NCI-H1694 treated with DMSO at 0.1 percent for 48 hours (cell line): ENCODE results near the gene JAG2.
A peak's percentile ranks its signal among the peaks of the same experiment; 100 is the strongest.

Source experiments
- DNase-seq: peaks from one replicate; lab custom pipeline; 2025; lab: John Stamatoyannopoulos, UW

Gene JAG2

DNA sequence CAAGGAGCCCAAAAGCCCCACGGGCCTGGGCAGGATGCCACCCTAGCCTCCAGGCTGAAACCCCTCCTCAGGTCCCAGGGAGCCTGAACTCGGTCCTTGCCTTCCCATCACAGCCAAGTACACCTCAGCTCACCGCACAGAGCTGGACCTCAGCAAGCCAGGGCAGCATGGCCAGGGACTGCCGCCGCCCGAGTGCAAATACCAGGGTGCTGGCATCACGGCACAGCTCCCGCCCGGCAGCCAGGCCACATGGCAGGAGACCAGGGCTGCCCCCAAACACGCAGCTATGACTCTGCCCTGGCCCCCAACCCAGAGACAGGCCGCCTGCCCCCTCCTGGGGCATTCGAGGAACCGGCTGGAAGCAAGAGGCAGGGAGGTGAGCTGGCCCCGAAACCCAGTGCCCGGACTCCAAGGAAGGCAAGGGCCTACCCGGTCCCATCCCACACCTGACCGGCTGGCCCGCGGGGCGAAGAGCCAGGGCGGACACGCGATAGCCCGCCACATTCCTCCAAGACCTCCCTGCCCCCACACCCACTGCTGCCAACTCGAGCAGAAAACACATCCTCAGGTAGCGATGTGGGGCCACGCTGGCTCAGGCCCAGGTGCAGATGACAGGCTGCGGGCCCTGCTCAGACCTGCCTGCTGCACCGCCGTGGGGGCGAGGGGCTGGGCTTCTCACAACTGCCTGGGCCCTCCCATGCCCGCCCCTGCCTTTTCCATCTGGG is 2.7 kb downstream of the JAG2 start:
- DNase-seq: peak; percentile 34

DNA sequence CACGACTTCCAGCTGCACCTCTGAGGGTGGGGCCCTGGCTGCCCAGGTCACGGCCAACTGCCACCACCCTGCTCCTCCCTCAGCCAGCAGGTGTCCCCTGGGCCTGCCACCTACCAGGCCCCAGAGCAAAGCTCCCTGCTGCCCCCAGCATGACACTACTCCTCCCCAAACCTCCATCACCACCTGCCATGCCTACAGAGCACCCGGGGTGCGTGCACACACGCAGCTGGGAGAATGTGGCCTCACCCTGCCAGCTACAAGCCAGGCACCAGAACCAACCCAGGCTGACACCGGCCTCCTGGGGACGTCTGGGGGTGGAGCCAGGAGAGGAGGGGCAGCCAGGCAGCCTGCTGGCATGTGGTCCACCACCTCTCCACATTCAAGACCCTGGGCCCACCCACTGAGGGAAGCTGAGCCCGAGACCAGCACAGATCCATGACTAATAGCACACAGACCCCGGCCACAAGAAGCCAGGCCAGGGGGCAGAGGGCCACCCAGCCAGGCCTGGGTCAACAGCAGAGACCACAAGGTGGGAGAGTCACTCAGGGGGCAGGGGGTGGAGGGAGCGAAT is 3.4 kb downstream of the JAG2 start:
- peak; percentile 87 for DNase-seq

DNA sequence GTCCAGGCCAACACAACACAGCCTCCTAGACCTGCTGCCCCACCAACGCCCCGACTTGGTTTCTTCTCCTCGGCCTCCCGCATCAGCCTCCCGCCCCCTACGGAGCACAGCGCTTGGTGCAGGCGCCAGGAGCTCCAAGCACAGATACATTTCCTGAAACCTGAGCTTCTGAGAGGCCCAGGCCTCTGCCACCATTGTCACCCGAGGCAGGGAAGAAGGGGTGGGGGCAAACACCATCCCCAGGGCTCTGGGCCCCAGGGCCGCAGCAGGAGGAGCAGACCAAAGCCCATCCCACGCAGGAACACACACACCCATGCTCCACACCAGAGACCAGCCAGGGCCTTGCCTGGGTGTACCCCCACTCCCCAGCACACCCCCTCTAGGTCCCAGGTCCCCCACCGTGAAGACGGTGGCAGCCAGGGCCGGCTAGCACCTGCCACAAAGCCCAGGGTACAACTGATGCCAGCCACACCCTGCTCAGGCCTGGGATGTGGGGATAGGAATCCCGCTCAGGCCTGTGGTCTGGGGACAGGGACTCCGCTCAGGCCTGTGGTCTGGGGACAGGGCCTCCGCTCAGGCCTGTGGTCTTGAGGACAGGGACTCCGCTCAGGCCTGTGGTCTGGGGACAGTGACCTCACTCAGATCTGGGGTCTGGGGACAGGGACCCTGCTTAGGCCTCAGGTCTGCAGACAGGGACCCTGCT is 5.4 kb downstream of the JAG2 start:
- DNase-seq: no peak

DNA sequence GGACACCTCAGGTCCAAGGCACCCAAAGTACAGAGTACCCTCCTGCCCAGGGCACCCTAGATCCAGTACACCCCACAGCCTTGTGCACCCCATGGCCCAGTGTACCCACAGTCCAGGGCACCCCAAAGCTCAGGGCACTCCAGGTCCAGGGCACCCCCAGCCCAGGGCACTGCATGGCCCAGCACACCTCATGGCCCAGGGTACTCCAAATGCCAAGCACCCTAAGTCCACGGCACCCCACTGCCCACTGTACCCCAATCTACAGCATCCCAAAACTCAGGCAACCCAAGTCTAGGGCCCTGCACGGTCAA is 6.0 kb downstream of the JAG2 start:
- no peak for DNase-seq

DNA sequence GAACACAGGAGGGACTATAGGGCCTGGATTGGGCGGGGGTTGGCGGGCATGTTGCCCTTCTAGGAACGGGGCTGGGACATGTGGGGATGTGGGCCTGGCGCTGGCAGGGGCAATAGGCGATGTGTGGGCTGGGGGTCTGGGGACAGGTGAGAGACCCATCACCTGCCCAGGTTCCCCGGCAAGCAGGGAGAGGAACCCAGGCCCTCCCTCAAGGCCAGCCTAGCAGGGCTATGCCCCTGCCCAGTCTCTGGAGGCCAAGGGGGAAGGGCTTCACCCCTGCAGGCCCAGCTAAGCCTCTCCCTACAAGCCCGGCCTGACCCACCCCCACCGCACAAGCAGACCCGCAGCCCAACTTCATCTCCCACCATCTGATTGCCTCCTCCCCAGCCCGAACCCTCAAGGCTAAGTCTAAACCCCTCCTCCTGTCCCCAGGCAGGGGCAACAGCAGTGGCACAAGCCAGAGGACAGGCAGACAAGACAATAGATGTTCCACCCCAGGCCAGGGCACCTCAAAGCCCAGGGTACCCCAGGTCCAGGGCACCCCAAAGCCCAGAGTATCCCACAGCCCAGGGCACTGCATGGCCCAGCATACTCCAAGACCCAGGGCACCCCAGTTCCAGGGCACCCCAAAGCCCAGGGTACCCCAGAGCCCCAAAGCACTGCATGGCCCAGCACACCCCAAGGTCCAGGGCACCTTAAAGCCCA is 6.5 kb downstream of the JAG2 start:
- no peak for DNase-seq

DNA sequence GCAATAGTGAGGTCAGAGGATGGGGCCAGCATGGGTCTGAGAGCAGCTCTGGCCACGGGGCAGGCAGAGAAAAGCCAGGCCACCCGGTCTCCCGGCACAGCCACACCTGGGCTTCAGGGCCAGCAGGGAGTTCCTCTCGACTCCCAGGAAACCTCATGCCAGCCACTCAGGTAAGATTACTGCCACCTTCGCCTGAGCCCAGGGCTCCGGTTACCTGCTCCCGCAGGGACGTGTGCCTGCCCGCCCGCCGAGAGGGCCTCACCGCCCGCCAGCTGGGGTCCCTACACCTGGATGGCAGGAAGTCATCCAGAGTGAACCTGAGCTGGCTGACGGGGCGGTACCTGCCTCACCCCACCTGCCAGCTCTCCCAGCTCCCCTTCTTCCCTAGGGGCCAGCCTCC is 7.3 kb downstream of the JAG2 start:
- no peak for DNase-seq

DNA sequence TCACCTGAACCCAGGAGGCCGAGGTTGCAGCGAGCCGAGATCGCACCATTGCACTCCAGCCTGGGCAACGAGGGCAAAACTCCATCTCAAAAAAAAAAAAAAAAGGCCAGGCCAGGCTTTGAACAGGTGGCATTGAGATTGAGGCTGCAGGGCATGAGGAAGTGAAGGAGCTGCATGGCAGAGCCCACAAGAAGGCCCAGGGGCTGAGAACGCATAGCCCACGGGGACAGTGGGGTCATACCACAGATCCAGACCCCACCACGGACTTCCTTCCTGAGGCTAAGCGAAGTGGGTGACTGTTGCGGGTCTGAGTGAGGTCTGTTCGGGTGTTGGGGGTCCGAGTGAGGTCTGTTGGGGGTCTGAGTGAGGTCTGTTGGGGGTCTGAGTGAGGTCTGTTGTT is 7.8 kb downstream of the JAG2 start:
- DNase-seq: no peak

DNA sequence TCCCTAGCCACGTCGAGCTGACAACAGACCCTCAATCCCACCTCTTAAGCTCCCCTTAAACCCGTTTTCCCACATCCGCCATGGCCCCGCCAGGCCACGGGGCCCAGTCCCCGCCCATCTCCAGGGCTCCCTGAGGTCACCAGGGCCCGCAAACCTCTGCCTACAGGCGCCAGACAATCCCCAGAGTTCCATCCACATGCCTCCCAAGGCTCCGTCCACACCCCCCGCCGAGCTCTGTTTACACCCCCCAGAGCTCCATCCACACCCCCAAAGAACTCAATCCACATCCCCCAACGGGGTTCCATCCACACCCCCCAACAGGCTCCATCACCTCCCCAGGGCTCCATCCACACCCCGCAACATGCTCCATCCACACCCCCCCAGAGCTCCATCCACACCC is 9.2 kb downstream of the JAG2 start:
- DNase-seq: no peak

DNA sequence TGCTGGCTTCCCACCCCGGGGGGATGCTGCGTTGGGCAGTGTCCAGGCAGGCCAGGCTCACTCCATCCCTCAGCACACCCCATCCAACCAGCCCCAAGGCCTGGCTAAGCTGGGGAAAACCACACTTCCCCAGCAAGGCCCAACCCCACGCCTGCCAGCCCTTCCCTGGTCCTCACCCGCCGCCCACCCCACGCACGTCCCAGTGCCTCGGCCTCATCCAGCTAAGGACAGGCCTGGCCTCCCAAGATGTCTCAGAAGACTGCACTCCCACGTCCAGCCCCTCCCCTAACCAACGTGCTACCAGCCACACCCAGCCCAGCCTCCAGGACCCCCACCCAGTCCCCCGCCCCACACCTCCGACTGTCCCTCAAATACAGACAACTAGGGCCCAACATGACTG is 9.8 kb downstream of the JAG2 start:
- DNase-seq: no peak

DNA sequence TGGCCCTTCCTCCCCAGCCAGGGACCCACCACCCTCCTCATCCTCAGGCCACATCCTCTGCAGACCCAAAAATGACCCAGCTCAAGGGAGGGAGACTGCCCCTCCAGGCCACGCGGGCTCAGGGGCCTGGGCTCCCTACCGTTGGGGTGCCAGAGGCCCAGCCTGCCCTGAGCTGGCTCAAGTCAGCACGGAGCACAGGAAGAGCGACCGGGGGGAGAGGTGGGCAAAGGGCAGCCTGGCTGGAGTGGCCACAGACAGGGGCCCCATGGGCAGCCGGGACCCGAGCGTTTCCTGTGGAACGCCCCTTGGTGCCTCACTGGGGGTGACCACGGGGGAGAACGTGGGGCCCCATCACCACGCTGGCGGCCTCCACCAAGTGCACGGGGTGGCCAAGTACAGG is 10.7 kb downstream of the JAG2 start:
- no peak for DNase-seq

DNA sequence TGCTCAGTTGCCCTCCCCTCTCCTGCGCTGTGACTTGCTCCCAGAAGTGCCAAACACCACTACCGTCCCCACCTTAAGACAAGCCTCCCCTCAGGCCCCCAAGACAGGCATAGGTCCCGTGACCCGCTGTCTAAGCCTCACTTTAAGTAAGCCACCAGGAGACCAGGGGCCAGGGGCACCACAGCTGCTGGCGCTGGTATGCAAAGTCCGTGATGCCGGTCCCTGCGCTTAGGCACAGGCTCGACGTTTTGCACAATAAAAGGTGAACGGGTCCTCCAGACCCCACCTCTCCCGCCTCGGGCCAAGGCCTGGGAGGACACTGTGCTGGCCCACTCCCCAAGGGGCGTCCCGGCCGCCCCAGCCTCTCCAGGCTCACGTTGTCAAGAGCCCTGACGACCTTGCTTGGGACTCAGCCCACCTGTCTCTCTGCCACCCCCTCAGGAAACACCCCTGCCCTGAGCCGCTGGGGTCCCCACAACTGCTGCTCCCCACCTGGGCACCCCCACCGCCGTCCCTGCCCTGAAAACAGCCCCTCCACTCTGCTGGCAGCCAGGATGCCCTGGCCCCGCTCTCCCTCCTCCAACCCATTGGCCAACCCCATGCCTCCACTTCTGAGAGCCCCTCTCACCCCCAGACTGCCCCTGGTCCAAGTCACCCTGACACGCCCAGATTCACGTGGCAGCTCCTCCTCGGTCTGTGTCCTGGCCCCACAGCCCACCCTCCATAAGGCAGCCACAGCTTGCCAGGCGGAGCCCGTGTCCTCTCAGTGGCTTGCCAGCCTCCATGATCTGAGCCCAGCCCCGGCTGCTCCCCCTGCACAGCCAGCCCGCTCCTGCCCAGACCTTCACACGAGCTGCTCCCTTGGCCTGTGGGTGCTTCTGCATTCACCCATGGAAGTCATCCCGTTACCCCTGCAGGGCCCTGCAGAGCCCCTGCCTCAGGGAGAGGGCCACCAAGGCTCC is 11.9 kb downstream of the JAG2 start:
- DNase-seq: no peak

DNA sequence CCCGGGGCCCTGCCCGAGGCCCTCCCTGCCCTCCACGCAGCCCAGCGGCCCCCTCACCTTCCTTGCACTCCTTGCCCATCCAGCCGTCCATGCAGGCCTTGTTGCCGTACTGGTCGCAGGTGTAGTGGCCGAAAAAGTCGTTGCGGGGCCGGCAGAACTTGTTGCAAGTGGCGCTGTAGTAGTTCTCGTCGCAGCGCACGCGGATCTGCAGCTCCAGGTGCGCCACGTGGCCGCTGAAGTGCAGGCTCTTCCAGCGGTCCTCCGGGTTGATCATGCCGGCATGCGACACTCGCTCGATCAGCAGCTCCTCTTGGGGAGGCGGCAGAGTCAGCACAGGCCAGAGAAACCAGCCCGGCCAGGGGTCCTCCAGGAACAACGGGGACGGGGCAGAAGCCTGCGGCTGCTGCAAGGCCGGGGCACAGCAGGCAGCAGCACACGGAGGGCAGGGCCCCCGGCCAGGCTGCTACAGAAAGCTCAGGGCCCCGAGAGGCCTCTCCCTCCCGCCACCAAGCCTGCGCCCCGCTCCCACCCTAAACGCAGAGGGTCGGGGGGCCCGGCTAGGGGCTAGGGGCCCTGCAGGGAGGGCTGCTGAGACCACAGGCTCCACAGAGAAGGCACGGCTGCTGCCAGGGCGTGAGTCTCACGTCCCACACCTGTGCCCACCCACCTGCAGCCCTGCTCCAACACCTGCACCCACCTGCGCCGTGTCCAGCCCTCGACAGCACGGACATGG is 12.7 kb downstream of the JAG2 start:
- no peak for DNase-seq

DNA sequence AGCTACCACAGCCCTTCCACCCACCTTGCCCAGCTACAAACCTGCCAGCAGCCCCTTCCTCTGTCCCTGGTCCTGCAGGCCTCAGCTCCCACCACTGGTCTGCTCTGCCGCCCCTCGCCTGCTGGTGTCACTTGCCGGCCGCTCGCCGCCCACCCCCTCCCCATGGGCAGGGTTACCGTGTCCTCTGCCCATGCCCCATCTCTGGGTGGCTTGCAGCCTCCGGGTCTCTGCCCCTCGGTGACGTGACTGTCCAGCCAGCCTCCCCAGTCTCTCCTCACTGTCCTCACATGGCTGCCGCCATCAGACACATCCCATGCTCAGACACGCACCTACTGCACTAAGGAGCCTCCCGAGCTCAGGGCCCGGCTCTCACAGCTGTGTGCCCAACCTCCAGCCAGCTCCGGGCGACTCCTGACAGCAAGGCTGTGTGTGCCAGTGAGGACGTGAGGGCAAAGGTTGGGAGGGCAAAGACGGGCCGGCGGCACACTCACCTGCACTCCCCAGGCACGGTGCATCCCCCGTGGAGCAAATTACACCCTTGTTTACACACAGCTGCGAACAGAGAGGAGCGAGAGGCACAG is 13.4 kb downstream of the JAG2 start:
- DNase-seq: no peak

DNA sequence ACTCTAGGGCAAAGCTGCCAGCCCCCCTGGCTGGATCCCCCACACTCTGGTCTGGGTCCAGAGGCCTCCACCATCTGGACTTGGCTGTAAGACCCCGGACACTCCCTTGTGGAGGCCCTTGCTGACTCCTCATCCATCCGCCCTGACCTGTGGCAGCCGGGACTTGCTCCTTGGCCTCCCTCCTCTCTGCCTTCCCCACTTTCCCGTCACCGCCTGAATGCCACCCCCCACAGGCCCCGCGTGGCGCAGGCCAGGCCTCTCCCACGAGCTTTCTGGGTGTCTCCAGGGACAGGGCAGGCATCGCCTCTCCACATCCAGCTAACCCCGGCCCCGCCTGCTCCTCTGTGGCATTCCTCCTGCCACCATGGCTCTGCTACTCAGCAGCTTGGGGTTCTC is 14.1 kb downstream of the JAG2 start:
- no peak for DNase-seq

DNA sequence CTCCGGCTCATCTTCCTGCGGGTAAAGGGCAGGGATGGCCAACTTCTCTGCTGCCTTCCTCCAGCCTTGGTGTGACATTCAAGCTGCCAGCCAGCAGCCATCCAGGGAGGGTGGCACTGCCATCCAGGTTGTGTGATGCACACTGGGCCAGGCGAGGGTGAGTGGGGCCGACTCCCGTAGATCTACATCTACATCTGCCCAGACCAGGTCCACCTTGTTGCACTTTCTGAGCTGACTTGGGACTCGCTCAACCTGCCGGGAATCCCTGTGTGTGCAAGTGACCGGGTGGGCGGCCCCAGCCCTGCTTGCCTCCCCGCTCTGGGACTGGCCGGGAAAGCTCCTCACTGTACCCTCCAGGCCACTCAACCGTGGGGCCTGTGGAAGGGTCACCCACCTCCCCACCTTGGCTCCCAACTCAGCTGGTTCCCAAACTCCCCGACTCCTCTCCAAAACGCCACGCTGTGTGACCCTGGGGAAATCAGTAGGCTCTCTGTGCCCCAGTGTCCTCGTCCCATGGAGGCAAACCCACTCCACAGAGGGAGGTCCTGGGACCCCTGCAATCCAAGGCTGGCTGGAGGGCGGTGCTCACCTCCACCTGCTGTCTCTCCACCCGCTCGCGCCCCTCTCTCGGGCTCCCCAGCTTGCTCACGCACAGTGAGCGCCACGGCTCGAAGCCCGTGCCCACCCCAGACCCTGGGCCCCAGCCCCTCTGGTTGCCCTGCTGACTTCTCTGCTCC is 14.7 kb downstream of the JAG2 start:
- no peak for DNase-seq

DNA sequence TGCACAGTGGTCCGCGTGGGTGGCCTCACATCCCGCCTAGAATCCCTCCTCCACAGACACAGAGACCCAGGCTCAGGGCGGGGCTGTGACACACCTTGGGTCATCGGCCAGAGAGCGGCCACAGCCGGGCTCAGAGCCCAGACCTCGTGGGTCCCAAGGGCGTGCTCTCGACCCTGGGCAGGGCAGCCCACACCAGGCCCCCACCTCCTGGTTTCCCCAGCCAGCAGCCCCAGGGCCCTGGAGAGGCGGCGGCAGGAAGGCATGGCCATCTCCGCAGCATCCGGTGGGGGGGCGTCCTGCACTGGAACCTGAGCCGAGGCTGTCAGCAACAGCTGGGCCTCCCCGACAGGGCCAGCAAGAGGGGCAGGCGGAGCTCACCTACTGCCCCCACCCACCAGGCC is 15.2 kb downstream of the JAG2 start:
- DNase-seq: no peak

DNA sequence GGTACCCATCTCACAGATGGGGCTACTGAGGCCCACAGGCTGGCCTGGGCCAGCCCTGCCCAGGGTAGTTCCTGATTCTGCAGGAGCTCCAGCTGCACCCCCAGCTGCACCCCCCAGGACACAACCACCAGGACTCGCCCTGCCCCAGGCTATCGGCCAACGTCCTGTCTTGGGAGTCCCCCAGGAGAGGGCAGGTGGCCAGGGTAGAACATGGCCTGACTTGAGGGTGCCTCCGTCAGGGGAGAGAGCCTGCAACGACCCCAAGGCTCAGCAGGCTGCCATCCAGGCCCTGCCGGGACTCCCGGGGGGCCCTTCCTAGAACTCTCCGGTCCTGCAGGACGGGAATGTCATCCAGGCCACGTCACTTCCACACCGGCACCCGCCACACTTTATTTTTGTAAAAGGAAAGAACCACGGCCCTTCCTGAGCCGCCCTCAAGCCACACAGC is 15.8 kb downstream of the JAG2 start:
- DNase-seq: no peak

DNA sequence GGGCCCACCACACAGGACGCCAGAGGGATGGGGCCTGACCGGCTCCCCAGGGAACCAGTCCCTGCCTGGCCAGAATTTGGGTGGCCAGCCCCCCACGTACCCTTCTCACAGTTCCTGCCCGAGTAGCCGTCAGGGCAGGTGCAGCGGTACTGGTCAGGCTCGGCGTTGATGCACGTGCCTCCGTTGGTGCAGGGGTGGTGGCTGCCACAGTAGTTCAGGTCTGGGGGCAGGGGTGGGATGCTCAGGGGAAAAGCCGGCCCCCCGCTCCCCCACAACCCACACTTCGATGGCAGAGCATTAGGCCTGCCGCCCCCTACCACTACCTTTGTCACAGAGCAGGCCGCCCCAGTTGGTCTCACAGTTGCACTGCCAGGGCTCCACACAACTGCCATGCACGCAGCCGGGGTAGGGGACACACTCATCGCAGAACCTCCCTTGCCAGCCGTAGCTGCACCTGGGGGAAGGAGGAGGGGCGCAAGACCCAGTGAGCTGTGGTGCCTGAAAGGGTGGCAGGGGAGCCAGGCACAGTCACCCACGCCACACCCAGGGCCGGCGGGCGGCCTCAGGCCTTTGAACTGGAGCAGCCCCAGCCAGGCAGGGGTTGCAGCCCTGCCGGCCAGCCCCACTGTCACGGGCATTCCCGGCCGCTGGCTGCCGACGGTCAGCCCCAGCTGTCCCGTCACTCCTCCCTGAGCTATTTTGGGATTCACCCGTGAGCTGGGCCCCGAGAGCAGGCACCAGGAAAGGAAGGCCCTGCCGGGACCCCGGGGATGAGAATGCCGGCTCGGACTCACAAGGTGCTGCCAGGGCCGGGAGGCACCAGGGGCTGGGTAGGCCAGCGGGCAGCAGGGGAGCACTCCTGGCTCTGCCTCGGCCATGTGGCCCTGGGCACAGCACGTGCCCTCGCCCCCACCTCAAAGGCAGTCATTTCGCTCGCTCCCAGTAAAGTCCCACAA is 16.5 kb downstream of the JAG2 start:
- no peak for DNase-seq
